Omental fat pad (tissue), 4 donors: ENCODE measurements around the gene ACSM4. TPM values are rescaled to one million over a fixed set of nuclear protein-coding genes. Genes with fewer than 3 reads are reported as not detected.
"Not testable (repeated sequence)": the region's sequence is repeated elsewhere in the genome, so short reads cannot be mapped to it uniquely, and the experiment has no call there.

Experiments
- ATAC-seq: fragments of 150-250 bp; one replicate; pipeline ENCODE4 v1.9.1; 2016; ENCODE audit warnings: mild to moderate bottlenecking, moderate library complexity; ENCODE audit not compliant: low FRiP score
- DNase-seq: peaks from one replicate; pipeline ENCODE4 v3.0.0-alpha.2; 2019; ENCODE audit warnings: low spot score
- CTCF ChIP-seq, 3 donors: fragments of 450-650 bp; IDR thresholded peaks; one replicate each; pipeline ENCODE4 v1.5.1; 2016 to 2017; ENCODE audit warnings: antibody characterized with exemption in 3 of 3, mild to moderate bottlenecking in 3 of 3, moderate library complexity in 2 of 3
- total RNA-seq, 4 donors: library from RNA; depleted of rRNA; stranded (reverse); fragments of >200 nt; gene quantifications; one replicate each; pipeline ENCODE4 v1.1.0, GENCODE V29; 2016

Gene ACSM4, protein sequence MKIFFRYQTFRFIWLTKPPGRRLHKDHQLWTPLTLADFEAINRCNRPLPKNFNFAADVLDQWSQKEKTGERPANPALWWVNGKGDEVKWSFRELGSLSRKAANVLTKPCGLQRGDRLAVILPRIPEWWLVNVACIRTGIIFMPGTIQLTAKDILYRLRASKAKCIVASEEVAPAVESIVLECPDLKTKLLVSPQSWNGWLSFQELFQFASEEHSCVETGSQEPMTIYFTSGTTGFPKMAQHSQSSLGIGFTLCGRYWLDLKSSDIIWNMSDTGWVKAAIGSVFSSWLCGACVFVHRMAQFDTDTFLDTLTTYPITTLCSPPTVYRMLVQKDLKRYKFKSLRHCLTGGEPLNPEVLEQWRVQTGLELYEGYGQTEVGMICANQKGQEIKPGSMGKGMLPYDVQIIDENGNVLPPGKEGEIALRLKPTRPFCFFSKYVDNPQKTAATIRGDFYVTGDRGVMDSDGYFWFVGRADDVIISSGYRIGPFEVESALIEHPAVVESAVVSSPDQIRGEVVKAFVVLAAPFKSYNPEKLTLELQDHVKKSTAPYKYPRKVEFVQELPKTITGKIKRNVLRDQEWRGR
- not detected for total RNA-seq

- ATAC-seq = no peak
- DNase-seq = no peak
- no peak for TF ChIP-seq CTCF (IDR thresholded peaks at IDR 0.05)
Observed at GRCh38 chr12:7303772-7304171, at the start of gene ACSM4. Gene ACSM4, plus strand, starts transcription at chr12:7304072. Its CDS starts 260 bp downstream, at chr12:7304332.

DNA sequence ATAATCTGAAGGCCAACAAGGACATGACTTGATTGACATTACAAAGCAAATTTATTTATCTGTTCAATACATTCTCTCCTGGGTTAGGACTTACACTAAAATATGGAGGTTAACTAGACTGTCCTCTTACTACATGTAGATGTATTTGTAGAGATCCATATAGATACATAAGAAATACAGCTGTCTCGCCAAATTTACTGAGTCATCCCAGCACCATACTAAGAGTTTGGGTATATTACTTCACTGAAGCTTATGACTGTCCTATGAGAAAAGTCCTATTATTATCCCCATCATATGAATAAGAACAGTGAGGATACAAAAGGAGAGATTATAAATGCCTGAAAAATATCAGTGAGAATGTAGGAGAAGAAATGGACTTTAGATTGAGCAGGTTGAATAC, 44.8 kb upstream of the ACSM4 start:
- no peak for TF ChIP-seq CTCF (IDR thresholded peaks at IDR 0.05)
- ATAC-seq (no peak), DNase-seq (no peak)

DNA sequence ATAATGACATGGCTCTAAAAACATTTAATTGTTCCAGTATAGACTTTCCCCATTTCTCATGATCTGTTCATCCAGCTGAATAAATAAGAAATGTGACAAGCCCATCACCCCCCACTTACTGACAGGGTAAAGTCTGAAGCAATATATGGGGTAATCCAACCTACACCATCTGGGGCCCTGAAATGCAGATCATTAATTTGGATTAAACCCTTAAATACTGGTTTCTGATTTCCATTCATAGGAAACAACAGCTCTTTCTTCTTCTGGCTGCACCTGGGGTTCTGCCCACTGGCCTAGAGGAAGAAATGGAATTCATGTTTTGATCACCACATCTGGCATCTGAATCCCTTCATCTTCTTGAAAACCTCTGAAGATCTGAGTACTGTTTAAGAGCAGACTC, 39.3 kb upstream of the ACSM4 start:
- TF ChIP-seq CTCF (IDR thresholded peaks at IDR 0.05) = no peak
- ATAC-seq (no peak), DNase-seq (no peak)

GRCh38 chr12:7265251-7265650, 38.6 kb upstream of the ACSM4 start:
- DNase-seq (no peak), ATAC-seq (no peak)
- no peak for TF ChIP-seq CTCF (IDR thresholded peaks at IDR 0.05)

- DNase-seq = no peak
- no peak for TF ChIP-seq CTCF (IDR thresholded peaks at IDR 0.05)
- ATAC-seq = no peak
Observed at GRCh38 chr12:7269273-7269672, 34.6 kb upstream of the ACSM4 start.

GRCh38 chr12:7271893-7272514, 31.9 kb upstream of the ACSM4 start:
- TF ChIP-seq CTCF (IDR thresholded peaks at IDR 0.05) = no peak
- DNase-seq = no peak
- ATAC-seq = no peak

- DNase-seq, ATAC-seq: not testable (repeated sequence)
Observed at GRCh38 chr12:7275482-7275881, 28.4 kb upstream of the ACSM4 start.
